Chondrocyte (in vitro differentiated cells): ENCODE measurements around the gene IGFBP4. TPM values are rescaled to one million over a fixed set of nuclear protein-coding genes. Genes with fewer than 3 reads are reported as not detected.
"Not testable (repeated sequence)": the region's sequence is repeated elsewhere in the genome, so short reads cannot be mapped to it uniquely, and the experiment has no call there.

Experiments used
- DNase-seq: peaks from one replicate; pipeline ENCODE4 v3.0.0; 2021; ENCODE audit warnings: mixed read lengths, low spot score
- H3K27ac Mint-ChIP-seq: one replicate; pipeline ENCODE4 v1.8.0; 2021; ENCODE audit warnings: mild to moderate bottlenecking, moderate library complexity, mixed read lengths; ENCODE audit not compliant: unreplicated experiment
- H3K27me3 Mint-ChIP-seq: 2 replicates; pipeline ENCODE4 v1.8.0; 2021; ENCODE audit warnings: low read depth, mixed read lengths
- H3K36me3 Mint-ChIP-seq: 2 replicates; pipeline ENCODE4 v1.8.0; 2021; ENCODE audit warnings: low read depth, mixed read lengths
- H3K4me1 Mint-ChIP-seq: 2 replicates; pipeline ENCODE4 v1.8.0; 2021; ENCODE audit warnings: low read depth, mild to moderate bottlenecking, mixed read lengths
- H3K4me3 Mint-ChIP-seq: one replicate; pipeline ENCODE4 v1.8.0; 2021; ENCODE audit warnings: mild to moderate bottlenecking, moderate library complexity, mixed read lengths; ENCODE audit not compliant: unreplicated experiment
- H3K9me3 Mint-ChIP-seq: 2 replicates; pipeline ENCODE4 v1.8.0; 2021; ENCODE audit warnings: low read depth, mixed read lengths
- CTCF ChIP-seq: fragments of 200-600 bp; sonication (generic); IDR thresholded peaks from 2 replicates; pipeline ENCODE4 v1.5.0; 2021; ENCODE audit warnings: antibody characterized with exemption, mild to moderate bottlenecking, moderate library complexity
- long read RNA-seq: library from polyadenylated mRNA; stranded (forward); transcript quantifications from one replicate; pipeline ENCODE4 v2.0.0, GENCODE V29; 2021
- total RNA-seq: library from RNA; stranded (reverse); gene quantifications from 3 replicates; pipeline ENCODE4 v1.2.1, GENCODE V29; 2021

Gene IGFBP4
- 351 to 496 TPM (median 486 TPM) in 3 replicates for total RNA-seq
- long read RNA-seq, transcript IGFBP4-201 (4 exons, 2,200 nt), result major isoform, 794 of 878 reads
- long read RNA-seq, partial matches to known transcripts, result 76 of 878 reads
- long read RNA-seq, other reads (novel, unspliced or antisense), result 8 of 878 reads

GRCh38 chr17:40443196-40443987, at the start of gene IGFBP4:
IGFBP4 (plus strand) TSS chr17:40443450; CDS start chr17:40443736, 286 bp downstream.
- no peaks in the 10 kb centered on the region for H3K9me3 Mint-ChIP-seq
- TF ChIP-seq CTCF, result peak; percentile 66
- peak within 1 kb of the TSS; percentile 94 for H3K27ac Mint-ChIP-seq
- peak within 1 kb of the TSS; percentile 81 for H3K4me3 Mint-ChIP-seq
- H3K27me3 Mint-ChIP-seq, result no peaks in the 10 kb centered on the region
- no peak for DNase-seq
- H3K36me3 Mint-ChIP-seq, result peaks cover 6% of the 10 kb centered on the region
- H3K4me1 Mint-ChIP-seq, result peaks cover 50% of the 10 kb centered on the region

GRCh38 chr17:40399185-40399584, 44.1 kb upstream of the IGFBP4 start:
- no peaks in the 10 kb centered on the region for H3K4me1 Mint-ChIP-seq
- no peak overlapping the region for H3K27ac Mint-ChIP-seq
- no peaks in the 10 kb centered on the region for H3K27me3 Mint-ChIP-seq
- no peak overlapping the region for H3K4me3 Mint-ChIP-seq
- peaks cover 2% of the 10 kb centered on the region for H3K36me3 Mint-ChIP-seq
- peak; percentile 84 for TF ChIP-seq CTCF
- H3K9me3 Mint-ChIP-seq, result no peaks in the 10 kb centered on the region
- no peak for DNase-seq

- no peak overlapping the region for H3K27ac Mint-ChIP-seq
- no peaks in the 10 kb centered on the region for H3K4me1 Mint-ChIP-seq
- H3K9me3 Mint-ChIP-seq, result no peaks in the 10 kb centered on the region
- H3K36me3 Mint-ChIP-seq, result no peaks in the 10 kb centered on the region
- TF ChIP-seq CTCF, result peak; percentile 20
- no peak for DNase-seq
- no peaks in the 10 kb centered on the region for H3K27me3 Mint-ChIP-seq
- no peak overlapping the region for H3K4me3 Mint-ChIP-seq
Observed at GRCh38 chr17:40402668-40403067, 40.6 kb upstream of the IGFBP4 start.

GRCh38 chr17:40404003-40404402, 39.2 kb upstream of the IGFBP4 start:
- DNase-seq, result no peak
- no peaks in the 10 kb centered on the region for H3K9me3 Mint-ChIP-seq
- no peak overlapping the region for H3K4me3 Mint-ChIP-seq
- H3K27me3 Mint-ChIP-seq, result no peaks in the 10 kb centered on the region
- H3K36me3 Mint-ChIP-seq, result no peaks in the 10 kb centered on the region
- no peak for TF ChIP-seq CTCF
- H3K27ac Mint-ChIP-seq, result no peak overlapping the region
- no peaks in the 10 kb centered on the region for H3K4me1 Mint-ChIP-seq

- Mint-ChIP-seq H3K9me3 (no peaks in the 10 kb centered on the region), H3K36me3 (no peaks in the 10 kb centered on the region), H3K27ac (no peak overlapping the region), H3K4me1 (no peaks in the 10 kb centered on the region), H3K27me3 (no peaks in the 10 kb centered on the region), H3K4me3 (no peak overlapping the region)
- no peak for DNase-seq
- no peak for TF ChIP-seq CTCF
Observed at GRCh38 chr17:40407460-40407859, 35.8 kb upstream of the IGFBP4 start.

GRCh38 chr17:40409540-40409939, 33.7 kb upstream of the IGFBP4 start:
- not testable (repeated sequence) for H3K4me1 Mint-ChIP-seq, H3K27ac Mint-ChIP-seq, H3K9me3 Mint-ChIP-seq, DNase-seq, H3K4me3 Mint-ChIP-seq, H3K36me3 Mint-ChIP-seq, H3K27me3 Mint-ChIP-seq
